OCI-LY3 (cell line): ENCODE measurements around the gene FOXN1.
"Not testable (repeated sequence)": the region's sequence is repeated elsewhere in the genome, so short reads cannot be mapped to it uniquely, and the experiment has no call there.

Source experiments
- H2AFZ ChIP-seq: fragments of 200-600, 300-600 bp; shearing (Covaris generic); 2 replicates; pipeline ENCODE4 v1.6.0; 2014; ENCODE audit warnings: antibody characterized with exemption, low read depth, low read length
- H3K27ac ChIP-seq: fragments of 200-600, 300-600 bp; sonication (generic); 2 replicates; pipeline ENCODE4 v1.5.1; 2014; ENCODE audit warnings: mild to moderate bottlenecking, low read length, moderate library complexity, mixed read lengths
- H3K27me3 ChIP-seq: fragments of 200-600, 300-600 bp; sonication (generic); 2 replicates; pipeline ENCODE4 v1.6.1; 2014; ENCODE audit warnings: low read depth, low read length, mixed read lengths
- H3K36me3 ChIP-seq: fragments of 200-600, 300-600 bp; sonication (generic); replicated peaks from 2 replicates; pipeline ENCODE3; 2014; ENCODE audit warnings: low read depth, low read length, mixed read lengths
- H3K4me1 ChIP-seq: fragments of 300-600, 200-600 bp; sonication (generic); 2 replicates; pipeline ENCODE4 v1.6.1; 2014; ENCODE audit warnings: low read length, mixed read lengths
- H3K4me2 ChIP-seq: fragments of 200-600, 300-600 bp; sonication (generic); 2 replicates; pipeline ENCODE4 v1.6.1; 2014; ENCODE audit warnings: low read length, mixed read lengths
- H3K4me3 ChIP-seq: fragments of 300-600, 200-600 bp; sonication (generic); 2 replicates; pipeline ENCODE4 v1.5.1; 2014; ENCODE audit warnings: antibody characterized with exemption, mild to moderate bottlenecking, low read length, moderate library complexity
- H3K79me2 ChIP-seq: fragments of 300-600, 200-600 bp; shearing (Covaris generic); 2 replicates; pipeline ENCODE4 v1.6.1; 2014; ENCODE audit warnings: mild to moderate bottlenecking, low read length, mixed read lengths
- H3K9ac ChIP-seq: fragments of 300-600, 200-600 bp; shearing (Covaris generic); 2 replicates; pipeline ENCODE4 v1.6.0; 2014; ENCODE audit warnings: mild to moderate bottlenecking, low read length, moderate library complexity
- H3K9me3 ChIP-seq: fragments of 200-600, 300-600 bp; shearing (Covaris generic); 2 replicates; pipeline ENCODE4 v1.6.1; 2014; ENCODE audit warnings: low read length, mixed read lengths; ENCODE audit not compliant: insufficient read depth
- H4K20me1 ChIP-seq: fragments of 200-600, 300-600 bp; sonication (generic); 2 replicates; pipeline ENCODE4 v1.6.1; 2016; ENCODE audit warnings: low read length, mixed read lengths; ENCODE audit not compliant: insufficient read depth
- CTCF ChIP-seq: fragments of 200-600, 300-600 bp; sonication (generic); IDR thresholded peaks from 2 replicates; pipeline ENCODE4 v1.5.1; 2014; ENCODE audit warnings: antibody characterized with exemption, low read length, low read depth
- EZH2phosphoT487 ChIP-seq: fragments of 200-600 bp; shearing (Covaris generic); IDR thresholded peaks from 2 replicates; pipeline ENCODE4 v1.6.1; 2018; ENCODE audit warnings: antibody characterized with exemption, mixed run types, low read depth

The FOXN1 gene, protein sequence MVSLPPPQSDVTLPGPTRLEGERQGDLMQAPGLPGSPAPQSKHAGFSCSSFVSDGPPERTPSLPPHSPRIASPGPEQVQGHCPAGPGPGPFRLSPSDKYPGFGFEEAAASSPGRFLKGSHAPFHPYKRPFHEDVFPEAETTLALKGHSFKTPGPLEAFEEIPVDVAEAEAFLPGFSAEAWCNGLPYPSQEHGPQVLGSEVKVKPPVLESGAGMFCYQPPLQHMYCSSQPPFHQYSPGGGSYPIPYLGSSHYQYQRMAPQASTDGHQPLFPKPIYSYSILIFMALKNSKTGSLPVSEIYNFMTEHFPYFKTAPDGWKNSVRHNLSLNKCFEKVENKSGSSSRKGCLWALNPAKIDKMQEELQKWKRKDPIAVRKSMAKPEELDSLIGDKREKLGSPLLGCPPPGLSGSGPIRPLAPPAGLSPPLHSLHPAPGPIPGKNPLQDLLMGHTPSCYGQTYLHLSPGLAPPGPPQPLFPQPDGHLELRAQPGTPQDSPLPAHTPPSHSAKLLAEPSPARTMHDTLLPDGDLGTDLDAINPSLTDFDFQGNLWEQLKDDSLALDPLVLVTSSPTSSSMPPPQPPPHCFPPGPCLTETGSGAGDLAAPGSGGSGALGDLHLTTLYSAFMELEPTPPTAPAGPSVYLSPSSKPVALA

GRCh38 chr17:28505986-28506665, at the start of gene FOXN1:
Gene FOXN1, plus strand, starts transcription at chr17:28506348. Its CDS starts 17,622 bp downstream, at chr17:28523970.
- no peak within 1 kb of the TSS for H3K4me3 ChIP-seq
- H3K27me3 ChIP-seq, result 0 out of 2 replicates have a peak, but pooled peaks cover 4% of the 10 kb centered on the region
- no peaks in the 10 kb centered on the region for H3K36me3 ChIP-seq
- TF ChIP-seq CTCF (no peak), EZH2phosphoT487 (no peak)
- no peaks in the 10 kb centered on the region for H3K79me2 ChIP-seq
- H2AFZ ChIP-seq, result peak within 1 kb of the TSS; percentile 59; the same call in 1 of the 2 replicates
- no peaks in the 10 kb centered on the region for H4K20me1 ChIP-seq
- H3K9ac ChIP-seq, result no peak within 1 kb of the TSS
- H3K4me1 ChIP-seq, result peaks cover 31% of the 10 kb centered on the region
- no peaks in the 10 kb centered on the region for H3K9me3 ChIP-seq
- H3K27ac ChIP-seq, result no peak within 1 kb of the TSS
- H3K4me2 ChIP-seq, result peak within 1 kb of the TSS; percentile 16; the same call in 1 of the 2 replicates

- no peaks in the 10 kb centered on the region for H4K20me1 ChIP-seq
- no peak overlapping the region for H3K4me2 ChIP-seq
- H3K9me3 ChIP-seq, result no peaks in the 10 kb centered on the region
- H3K4me3 ChIP-seq, result no peak overlapping the region
- H3K27ac ChIP-seq, result no peak overlapping the region
- no peaks in the 10 kb centered on the region for H3K4me1 ChIP-seq
- TF ChIP-seq CTCF (no peak), EZH2phosphoT487 (no peak)
- no peak overlapping the region for H3K9ac ChIP-seq
- H3K27me3 ChIP-seq, result no peaks in the 10 kb centered on the region
- no peaks in the 10 kb centered on the region for H3K36me3 ChIP-seq
- no peak overlapping the region for H2AFZ ChIP-seq
- no peaks in the 10 kb centered on the region for H3K79me2 ChIP-seq
These were observed 48.3 kb upstream of the FOXN1 start for GRCh38 chr17:28457890-28458289.

DNA sequence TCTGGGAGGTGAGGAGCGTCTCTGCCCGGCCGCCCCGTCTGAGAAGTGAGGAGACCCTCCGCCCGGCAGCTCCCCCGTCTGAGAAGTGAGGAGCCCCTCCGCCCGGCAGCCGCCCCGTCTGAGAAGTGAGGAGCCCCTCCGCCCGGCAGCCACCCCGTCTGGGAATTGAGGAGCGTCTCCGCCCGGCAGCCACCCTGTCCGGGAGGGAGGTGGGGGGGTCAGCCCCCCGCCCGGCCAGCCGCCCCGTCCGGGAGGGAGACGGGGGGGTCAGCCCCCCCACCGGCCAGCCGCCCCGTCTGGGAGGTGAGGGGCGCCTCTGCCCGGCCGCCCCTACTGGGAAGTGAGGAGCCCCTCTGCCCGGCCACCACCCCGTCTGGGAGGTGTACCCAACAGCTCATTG, 47.3 kb upstream of the FOXN1 start:
- not testable (repeated sequence) for H3K27ac ChIP-seq, H3K9ac ChIP-seq, H3K9me3 ChIP-seq, H3K4me1 ChIP-seq, H3K36me3 ChIP-seq, H3K4me3 ChIP-seq, H3K27me3 ChIP-seq, H3K79me2 ChIP-seq, H4K20me1 ChIP-seq, H3K4me2 ChIP-seq, H2AFZ ChIP-seq

DNA sequence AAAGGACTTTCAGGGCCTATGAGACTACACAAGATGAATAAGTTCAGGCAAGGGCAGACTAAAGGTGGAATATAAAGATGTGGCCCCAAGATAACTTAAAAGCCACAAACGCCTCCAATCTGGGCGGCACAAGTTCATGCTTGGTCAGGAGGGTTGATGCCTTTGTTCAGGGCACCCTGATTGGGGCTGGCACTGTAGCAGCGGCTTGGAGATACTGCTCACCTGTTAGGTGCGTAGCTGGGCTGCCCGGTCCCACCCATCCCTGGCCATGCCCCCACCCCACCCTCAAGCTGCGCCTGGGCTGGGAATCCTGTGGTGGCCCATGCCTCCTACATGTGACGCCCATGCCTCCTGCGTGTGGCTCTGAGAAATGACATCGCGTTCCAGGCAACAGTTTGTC, 45.2 kb upstream of the FOXN1 start:
- H3K9ac ChIP-seq, result no peak overlapping the region

More for the DNA sequence above, 45.2 kb upstream of the FOXN1 start:
- H3K4me2 ChIP-seq, result no peak overlapping the region
- no peak overlapping the region for H2AFZ ChIP-seq
- H4K20me1 ChIP-seq, result no peaks in the 10 kb centered on the region
- no peaks in the 10 kb centered on the region for H3K27me3 ChIP-seq
- no peak overlapping the region for H3K4me3 ChIP-seq
- no peaks in the 10 kb centered on the region for H3K4me1 ChIP-seq
- no peaks in the 10 kb centered on the region for H3K36me3 ChIP-seq
- TF ChIP-seq CTCF (no peak), EZH2phosphoT487 (no peak)
- H3K27ac ChIP-seq, result no peak overlapping the region
- H3K9me3 ChIP-seq, result no peaks in the 10 kb centered on the region
- H3K79me2 ChIP-seq, result no peaks in the 10 kb centered on the region
